Measurements from ENCODE around the gene BCKDHB.

BCKDHB gene

GRCh38 chr6:80161434-80161833 lies 55.0 kb downstream of the BCKDHB start:
- in situ Hi-C loops (cut with MboI; ENCODE audit: low pct_unique_long_range_greater_than_20kb, low sequenced_read_pairs, unreplicated experiment): no loop called here
- no peak for DNase-seq (ENCODE audit: low spot score)
- TF ChIP-seq, protein P1, sequence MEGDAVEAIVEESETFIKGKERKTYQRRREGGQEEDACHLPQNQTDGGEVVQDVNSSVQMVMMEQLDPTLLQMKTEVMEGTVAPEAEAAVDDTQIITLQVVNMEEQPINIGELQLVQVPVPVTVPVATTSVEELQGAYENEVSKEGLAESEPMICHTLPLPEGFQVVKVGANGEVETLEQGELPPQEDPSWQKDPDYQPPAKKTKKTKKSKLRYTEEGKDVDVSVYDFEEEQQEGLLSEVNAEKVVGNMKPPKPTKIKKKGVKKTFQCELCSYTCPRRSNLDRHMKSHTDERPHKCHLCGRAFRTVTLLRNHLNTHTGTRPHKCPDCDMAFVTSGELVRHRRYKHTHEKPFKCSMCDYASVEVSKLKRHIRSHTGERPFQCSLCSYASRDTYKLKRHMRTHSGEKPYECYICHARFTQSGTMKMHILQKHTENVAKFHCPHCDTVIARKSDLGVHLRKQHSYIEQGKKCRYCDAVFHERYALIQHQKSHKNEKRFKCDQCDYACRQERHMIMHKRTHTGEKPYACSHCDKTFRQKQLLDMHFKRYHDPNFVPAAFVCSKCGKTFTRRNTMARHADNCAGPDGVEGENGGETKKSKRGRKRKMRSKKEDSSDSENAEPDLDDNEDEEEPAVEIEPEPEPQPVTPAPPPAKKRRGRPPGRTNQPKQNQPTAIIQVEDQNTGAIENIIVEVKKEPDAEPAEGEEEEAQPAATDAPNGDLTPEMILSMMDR (IDR thresholded peaks at IDR 0.05; ENCODE audit: extremely low read depth, insufficient read depth, missing control alignments): no peak

DNA sequence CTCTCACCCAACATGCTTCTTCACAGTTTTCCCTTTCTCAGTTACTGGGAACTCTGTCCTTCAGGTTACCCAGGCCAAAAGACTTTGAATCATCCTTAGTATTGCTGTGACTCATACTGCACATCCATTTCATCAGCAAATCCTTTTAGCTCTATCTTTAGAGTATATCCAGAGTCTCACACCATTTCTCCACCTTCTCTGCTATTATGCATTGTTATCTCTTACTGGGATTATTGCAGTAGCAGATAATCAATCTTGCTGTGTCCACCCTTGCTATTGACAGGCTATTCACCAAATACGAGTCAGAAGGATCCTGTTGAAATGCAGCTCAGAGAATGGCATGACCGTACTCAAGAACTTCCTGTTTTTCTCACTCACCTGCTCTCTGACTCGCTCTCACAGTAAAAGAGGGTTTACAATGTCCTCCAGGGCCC lies 57.3 kb downstream of the BCKDHB start:
- DNase-seq (ENCODE audit: low spot score): peak; percentile 14
- TF ChIP-seq, protein P1 (IDR thresholded peaks at IDR 0.05; ENCODE audit: extremely low read depth, insufficient read depth, missing control alignments): no peak
- in situ Hi-C loops (cut with MboI; ENCODE audit: low pct_unique_long_range_greater_than_20kb, low sequenced_read_pairs, unreplicated experiment): no loop called here

DNA sequence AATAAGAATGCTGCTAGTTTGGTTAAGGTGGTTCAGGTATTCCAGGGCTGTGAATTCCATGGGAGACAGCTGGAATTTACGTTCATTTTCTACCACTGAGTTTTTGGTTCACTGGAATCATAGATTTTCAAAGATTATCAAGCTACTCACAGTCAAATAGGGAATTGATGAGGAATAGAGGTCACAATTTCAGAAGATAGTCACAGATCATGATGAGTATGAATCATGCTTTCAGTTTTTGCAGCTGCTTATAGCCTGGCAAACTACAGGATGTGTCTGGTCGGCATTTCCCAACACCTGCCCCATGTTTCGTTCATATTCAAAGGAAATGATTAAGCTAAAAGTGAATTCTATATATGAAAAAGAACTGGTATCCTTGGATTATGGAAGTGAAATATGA lies 58.7 kb downstream of the BCKDHB start:
- TF ChIP-seq, protein P1 (IDR thresholded peaks at IDR 0.05; ENCODE audit: extremely low read depth, insufficient read depth, missing control alignments): no peak
- in situ Hi-C loops (cut with MboI; ENCODE audit: low pct_unique_long_range_greater_than_20kb, low sequenced_read_pairs, unreplicated experiment): no loop called here
- DNase-seq (ENCODE audit: low spot score): peak; percentile 30

GRCh38 chr6:80165819-80166218 lies 59.3 kb downstream of the BCKDHB start:
- in situ Hi-C loops (cut with MboI; ENCODE audit: low pct_unique_long_range_greater_than_20kb, low sequenced_read_pairs, unreplicated experiment): no loop called here
- TF ChIP-seq, protein P1 (IDR thresholded peaks at IDR 0.05; ENCODE audit: extremely low read depth, insufficient read depth, missing control alignments): no peak
- no peak for DNase-seq (ENCODE audit: low spot score)

DNA sequence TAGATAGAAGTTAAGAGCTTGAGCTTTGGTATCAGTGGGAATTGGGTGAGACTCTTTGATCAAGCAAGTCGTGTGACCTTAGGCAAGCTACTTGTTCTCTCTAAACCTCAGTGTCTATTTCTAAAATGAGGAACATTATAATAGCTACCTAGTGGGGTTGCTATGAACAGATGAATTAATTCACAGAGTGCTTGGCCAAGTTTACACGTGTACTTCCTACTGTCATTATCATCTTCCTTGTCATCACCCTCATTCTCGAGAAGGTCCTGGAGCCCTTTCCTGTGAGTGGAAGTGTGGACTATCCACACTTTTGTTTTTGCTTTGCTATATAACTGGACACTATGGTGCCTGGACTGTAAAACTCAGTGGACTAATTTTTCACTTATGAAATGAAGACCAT lies 64.0 kb downstream of the BCKDHB start:
- in situ Hi-C loops (cut with MboI; ENCODE audit: low pct_unique_long_range_greater_than_20kb, low sequenced_read_pairs, unreplicated experiment): no loop called here
- TF ChIP-seq, protein P1 (IDR thresholded peaks at IDR 0.05; ENCODE audit: extremely low read depth, insufficient read depth, missing control alignments): no peak
- no peak for DNase-seq (ENCODE audit: low spot score)

- in situ Hi-C loops (cut with MboI; ENCODE audit: low pct_unique_long_range_greater_than_20kb, low sequenced_read_pairs, unreplicated experiment): no loop called here
- no peak for DNase-seq (ENCODE audit: low spot score)
- TF ChIP-seq, protein P1 (IDR thresholded peaks at IDR 0.05; ENCODE audit: extremely low read depth, insufficient read depth, missing control alignments): no peak
These were observed 66.9 kb downstream of the BCKDHB start for GRCh38 chr6:80173411-80173810.

Measured in GM13977 (cell line).